Epidermal melanocyte (primary cell): ENCODE results near the gene LDB2.

Experiments
- DNase-seq: peaks from one replicate; pipeline ENCODE4 v3.0.0; 2011; ENCODE audit warnings: low spot score; ENCODE audit not compliant: insufficient read length

The LDB2 gene

GRCh38 chr4:16759931-16760582 lies 138.4 kb downstream of the LDB2 start:
- no peak for DNase-seq

GRCh38 chr4:16758816-16759215 lies 139.6 kb downstream of the LDB2 start:
- DNase-seq = no peak

- DNase-seq = no peak
Observed at GRCh38 chr4:16758255-16758654, 140.2 kb downstream of the LDB2 start.

- no peak for DNase-seq
Observed at GRCh38 chr4:16757080-16757521, 141.3 kb downstream of the LDB2 start.

GRCh38 chr4:16754104-16754503 lies 144.3 kb downstream of the LDB2 start:
- no peak for DNase-seq

GRCh38 chr4:16752150-16752549 lies 146.3 kb downstream of the LDB2 start:
- no peak for DNase-seq

GRCh38 chr4:16750882-16751642 lies 147.4 kb downstream of the LDB2 start:
- no peak for DNase-seq

- DNase-seq = no peak
Observed at GRCh38 chr4:16750216-16750615, 148.2 kb downstream of the LDB2 start.

- no peak for DNase-seq
Observed at GRCh38 chr4:16745887-16746286, 152.6 kb downstream of the LDB2 start.

GRCh38 chr4:16745009-16745635 lies 153.3 kb downstream of the LDB2 start:
- DNase-seq = no peak

GRCh38 chr4:16741287-16741686 lies 157.2 kb downstream of the LDB2 start:
- DNase-seq = no peak

- DNase-seq = no peak
Observed at GRCh38 chr4:16739997-16740624, 158.3 kb downstream of the LDB2 start.

- no peak for DNase-seq
Observed at GRCh38 chr4:16738558-16738957, 159.9 kb downstream of the LDB2 start.

GRCh38 chr4:16733509-16733908 lies 164.9 kb downstream of the LDB2 start:
- DNase-seq = no peak

- DNase-seq = no peak
Observed at GRCh38 chr4:16732741-16733140, 165.7 kb downstream of the LDB2 start.

- no peak for DNase-seq
Observed at GRCh38 chr4:16731776-16732380, 166.6 kb downstream of the LDB2 start.

- DNase-seq = no peak
Observed at GRCh38 chr4:16730522-16731205, 167.8 kb downstream of the LDB2 start.

GRCh38 chr4:16729336-16729735 lies 169.1 kb downstream of the LDB2 start:
- no peak for DNase-seq

- no peak for DNase-seq
Observed at GRCh38 chr4:16728849-16729248, 169.6 kb downstream of the LDB2 start.

GRCh38 chr4:16728111-16728510 lies 170.3 kb downstream of the LDB2 start:
- DNase-seq = no peak

GRCh38 chr4:16727218-16727617 lies 171.2 kb downstream of the LDB2 start:
- DNase-seq = no peak
